Measurements from ENCODE around the gene IL17RA.

IL17RA gene

DNA sequence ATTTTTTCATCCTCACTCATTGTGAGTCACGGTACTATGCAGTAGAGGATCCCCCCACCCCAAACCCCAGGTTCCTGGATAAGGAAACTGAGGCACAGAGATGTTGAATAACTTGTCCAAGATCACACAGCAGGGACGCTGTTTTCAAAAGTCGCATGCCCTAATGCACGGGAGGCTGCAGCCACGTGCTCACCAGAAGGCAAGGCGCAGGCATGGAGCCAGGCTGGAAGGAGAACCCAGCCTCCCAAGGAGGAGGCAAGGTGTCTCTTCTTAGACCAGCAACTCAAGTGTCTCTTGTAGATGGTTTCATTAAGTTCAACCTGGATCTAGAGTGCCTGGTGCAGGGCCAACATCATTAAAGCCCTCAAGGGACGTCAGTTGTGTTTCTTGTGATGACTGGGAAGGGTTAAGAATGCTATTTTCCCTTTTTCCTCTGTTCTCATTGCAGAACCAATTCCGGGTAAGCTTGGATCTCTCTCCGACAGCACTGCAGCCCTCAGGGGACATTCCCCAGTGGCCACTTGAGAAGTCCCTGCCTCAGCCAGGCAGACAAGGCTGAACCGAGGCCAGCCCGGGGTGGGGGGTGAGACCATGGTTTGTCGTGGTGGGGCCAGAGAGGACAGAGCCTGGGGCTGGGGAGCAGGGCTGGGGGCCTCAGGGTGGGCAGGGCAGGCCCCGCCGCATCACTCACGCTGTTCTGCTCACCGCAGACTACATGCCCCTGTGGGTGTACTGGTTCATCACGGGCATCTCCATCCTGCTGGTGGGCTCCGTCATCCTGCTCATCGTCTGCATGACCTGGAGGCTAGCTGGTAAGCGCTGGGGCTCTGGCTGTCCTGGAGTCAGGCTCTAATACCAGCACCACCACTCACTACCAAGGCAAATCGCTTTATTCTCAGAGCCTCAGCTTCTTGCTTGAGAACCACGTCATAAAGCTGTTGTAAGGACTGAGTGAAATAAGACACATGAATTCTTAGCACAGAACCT, 20.6 kb downstream of the IL17RA start:
- H3K4me3 ChIP-seq (ENCODE audit: low read depth, low read length) = no peak overlapping the region

DNA sequence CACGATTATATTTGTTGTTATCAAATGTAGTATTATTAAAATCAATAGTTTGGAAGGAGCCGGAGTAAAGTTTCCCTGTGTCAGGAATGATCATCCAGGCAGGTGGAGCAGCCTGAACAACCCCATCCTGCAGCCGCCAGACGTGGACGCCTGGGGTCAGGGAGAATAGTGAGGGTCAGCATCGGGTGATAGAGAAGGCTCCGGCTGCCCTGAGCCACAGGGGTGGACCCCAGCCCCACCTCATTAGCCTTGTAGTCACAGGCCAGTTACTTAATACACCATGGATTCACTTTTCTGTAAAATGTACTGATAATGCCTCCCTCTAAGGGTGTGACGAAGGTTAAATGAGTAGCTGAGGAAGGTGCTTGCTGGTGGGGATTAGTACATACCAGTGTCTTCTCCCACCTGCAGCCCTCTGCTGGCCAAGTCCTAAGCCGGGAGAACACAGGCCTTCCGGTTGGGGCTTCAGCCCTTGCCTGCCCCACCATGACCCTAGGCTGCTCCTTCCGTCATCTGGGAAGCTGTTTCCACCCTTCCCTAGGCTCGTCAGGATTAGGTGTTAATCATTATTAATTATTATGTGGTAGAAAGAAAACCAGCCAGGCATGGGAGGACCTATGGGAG, 21.5 kb downstream of the IL17RA start:
- no peak overlapping the region for H3K4me3 ChIP-seq (ENCODE audit: low read depth, low read length)

DNA sequence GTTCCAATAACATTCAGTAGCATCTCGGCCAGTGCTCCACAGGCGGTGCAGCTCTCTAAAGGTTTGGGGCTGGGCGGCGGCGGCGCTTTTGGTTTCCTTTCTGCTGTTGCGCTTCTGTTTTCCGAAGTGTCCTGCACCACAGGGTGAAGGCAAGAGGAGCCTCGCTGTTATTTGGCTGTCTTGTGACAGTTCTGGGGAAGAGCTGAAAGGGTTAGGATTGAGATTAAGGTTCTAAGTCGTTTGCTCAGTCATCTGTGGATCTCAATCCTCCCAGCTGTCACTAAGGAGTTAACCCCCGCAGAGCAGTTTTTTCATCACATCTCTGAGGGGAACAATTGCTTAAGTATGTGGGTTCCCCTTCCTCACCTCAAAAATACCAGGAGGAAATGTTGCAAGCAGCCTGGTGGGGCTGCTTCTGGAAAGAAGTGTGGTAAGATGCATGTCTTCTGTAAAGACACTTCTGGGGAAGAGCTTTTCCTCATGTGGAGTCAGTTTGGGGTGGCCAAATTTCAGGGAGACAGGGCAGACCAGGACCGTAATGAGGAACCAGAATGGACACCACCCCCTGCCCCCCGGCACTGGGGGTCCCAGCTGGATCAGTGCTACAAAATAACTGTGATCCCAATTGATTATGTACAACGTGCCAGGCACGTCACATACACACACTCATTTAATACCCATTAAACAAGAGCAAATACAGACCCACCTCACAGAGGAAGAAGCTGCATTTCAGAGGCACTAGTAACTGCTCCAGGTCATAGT, 22.2 kb downstream of the IL17RA start:
- no peak overlapping the region for H3K4me3 ChIP-seq (ENCODE audit: low read depth, low read length)

DNA sequence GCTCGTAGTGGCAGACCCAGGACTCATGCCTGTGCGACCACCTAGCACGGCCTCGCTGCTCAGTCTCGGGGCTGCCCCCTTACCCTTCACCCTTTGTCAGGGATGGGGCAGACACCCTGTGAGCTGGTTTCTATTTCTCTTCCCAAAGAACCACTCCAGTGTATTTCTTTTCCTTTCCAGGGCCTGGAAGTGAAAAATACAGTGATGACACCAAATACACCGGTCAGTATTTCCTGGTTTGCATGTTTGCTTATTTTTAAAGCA, 22.7 kb downstream of the IL17RA start:
- no peak overlapping the region for H3K4me3 ChIP-seq (ENCODE audit: low read depth, low read length)

DNA sequence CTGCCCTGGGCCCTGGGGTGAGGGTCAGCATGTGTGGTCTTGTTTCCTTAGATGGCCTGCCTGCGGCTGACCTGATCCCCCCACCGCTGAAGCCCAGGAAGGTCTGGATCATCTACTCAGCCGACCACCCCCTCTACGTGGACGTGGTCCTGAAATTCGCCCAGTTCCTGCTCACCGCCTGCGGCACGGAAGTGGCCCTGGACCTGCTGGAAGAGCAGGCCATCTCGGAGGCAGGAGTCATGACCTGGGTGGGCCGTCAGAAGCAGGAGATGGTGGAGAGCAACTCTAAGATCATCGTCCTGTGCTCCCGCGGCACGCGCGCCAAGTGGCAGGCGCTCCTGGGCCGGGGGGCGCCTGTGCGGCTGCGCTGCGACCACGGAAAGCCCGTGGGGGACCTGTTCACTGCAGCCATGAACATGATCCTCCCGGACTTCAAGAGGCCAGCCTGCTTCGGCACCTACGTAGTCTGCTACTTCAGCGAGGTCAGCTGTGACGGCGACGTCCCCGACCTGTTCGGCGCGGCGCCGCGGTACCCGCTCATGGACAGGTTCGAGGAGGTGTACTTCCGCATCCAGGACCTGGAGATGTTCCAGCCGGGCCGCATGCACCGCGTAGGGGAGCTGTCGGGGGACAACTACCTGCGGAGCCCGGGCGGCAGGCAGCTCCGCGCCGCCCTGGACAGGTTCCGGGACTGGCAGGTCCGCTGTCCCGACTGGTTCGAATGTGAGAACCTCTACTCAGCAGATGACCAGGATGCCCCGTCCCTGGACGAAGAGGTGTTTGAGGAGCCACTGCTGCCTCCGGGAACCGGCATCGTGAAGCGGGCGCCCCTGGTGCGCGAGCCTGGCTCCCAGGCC, 23.7 kb downstream of the IL17RA start:
- H3K4me3 ChIP-seq (ENCODE audit: low read depth, low read length) = no peak overlapping the region

DNA sequence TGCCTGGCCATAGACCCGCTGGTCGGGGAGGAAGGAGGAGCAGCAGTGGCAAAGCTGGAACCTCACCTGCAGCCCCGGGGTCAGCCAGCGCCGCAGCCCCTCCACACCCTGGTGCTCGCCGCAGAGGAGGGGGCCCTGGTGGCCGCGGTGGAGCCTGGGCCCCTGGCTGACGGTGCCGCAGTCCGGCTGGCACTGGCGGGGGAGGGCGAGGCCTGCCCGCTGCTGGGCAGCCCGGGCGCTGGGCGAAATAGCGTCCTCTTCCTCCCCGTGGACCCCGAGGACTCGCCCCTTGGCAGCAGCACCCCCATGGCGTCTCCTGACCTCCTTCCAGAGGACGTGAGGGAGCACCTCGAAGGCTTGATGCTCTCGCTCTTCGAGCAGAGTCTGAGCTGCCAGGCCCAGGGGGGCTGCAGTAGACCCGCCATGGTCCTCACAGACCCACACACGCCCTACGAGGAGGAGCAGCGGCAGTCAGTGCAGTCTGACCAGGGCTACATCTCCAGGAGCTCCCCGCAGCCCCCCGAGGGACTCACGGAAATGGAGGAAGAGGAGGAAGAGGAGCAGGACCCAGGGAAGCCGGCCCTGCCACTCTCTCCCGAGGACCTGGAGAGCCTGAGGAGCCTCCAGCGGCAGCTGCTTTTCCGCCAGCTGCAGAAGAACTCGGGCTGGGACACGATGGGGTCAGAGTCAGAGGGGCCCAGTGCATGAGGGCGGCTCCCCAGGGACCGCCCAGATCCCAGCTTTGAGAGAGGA, 24.5 kb downstream of the IL17RA start:
- H3K4me3 ChIP-seq (ENCODE audit: low read depth, low read length) = no peak overlapping the region

DNA sequence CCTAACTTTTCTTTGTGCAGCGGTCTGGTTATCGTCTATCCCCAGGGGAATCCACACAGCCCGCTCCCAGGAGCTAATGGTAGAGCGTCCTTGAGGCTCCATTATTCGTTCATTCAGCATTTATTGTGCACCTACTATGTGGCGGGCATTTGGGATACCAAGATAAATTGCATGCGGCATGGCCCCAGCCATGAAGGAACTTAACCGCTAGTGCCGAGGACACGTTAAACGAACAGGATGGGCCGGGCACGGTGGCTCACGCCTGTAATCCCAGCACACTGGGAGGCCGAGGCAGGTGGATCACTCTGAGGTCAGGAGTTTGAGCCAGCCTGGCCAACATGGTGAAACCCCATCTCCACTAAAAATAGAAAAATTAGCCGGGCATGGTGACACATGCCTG, 25.2 kb downstream of the IL17RA start:
- H3K4me3 ChIP-seq (ENCODE audit: low read depth, low read length) = no peak overlapping the region

DNA sequence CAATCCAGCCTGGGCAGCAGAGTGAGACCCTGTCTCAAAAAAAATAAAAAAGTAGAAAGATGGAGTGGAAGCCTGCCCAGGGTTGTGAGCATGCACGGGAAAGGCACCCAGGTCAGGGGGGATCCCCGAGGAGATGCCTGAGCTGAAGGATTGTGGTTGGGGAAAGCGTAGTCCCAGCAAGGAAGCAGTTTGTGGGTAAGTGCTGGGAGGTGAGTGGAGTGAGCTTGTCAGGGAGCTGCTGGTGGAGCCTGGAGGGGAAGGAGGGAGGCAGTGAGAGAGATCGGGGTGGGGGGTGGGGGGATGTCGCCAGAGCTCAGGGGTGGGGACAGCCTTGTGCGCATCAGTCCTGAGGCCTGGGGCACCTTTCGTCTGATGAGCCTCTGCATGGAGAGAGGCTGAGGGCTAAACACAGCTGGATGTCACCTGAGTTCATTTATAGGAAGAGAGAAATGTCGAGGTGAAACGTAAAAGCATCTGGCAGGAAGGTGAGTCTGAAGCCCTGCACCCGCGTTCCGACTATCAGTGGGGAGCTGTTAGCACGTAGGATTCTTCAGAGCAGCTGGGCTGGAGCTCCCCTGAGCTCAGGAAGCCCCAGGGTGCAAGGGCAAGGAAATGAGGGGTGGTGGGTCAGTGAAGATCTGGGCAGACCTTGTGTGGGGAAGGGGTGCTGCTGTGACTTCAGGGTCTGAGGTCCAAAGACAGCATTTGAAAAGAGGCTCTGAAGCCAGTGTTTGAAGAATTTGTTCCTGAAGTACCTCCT, 26.2 kb downstream of the IL17RA start:
- no peak overlapping the region for H3K4me3 ChIP-seq (ENCODE audit: low read depth, low read length)

DNA sequence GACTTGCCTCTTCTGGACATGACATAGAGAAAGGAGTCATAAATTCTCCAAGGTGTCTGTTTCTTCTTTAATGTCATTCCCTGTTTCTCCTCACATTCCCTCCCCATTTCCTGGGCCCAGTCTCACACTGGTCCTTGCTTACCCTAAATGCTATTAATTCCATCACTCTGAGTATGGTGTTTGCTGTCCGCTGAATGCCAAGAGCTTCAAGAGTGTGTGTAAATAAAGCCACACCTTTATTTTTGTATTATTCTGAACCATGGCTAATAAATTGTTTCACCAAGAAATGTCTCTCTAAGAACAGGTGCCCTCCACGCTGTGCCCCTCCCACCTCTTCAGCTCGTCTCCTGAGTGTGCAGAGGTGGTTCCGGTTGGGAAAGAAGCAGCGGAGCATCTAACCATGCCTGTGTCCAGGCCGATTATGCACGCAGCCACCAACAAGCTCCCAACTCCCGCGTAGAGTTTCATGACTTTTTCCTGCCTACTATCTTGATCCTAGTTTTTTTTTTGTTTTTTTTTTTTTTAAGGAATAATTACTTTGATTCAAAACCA, 27.8 kb downstream of the IL17RA start:
- no peak overlapping the region for H3K4me3 ChIP-seq (ENCODE audit: low read depth, low read length)

DNA sequence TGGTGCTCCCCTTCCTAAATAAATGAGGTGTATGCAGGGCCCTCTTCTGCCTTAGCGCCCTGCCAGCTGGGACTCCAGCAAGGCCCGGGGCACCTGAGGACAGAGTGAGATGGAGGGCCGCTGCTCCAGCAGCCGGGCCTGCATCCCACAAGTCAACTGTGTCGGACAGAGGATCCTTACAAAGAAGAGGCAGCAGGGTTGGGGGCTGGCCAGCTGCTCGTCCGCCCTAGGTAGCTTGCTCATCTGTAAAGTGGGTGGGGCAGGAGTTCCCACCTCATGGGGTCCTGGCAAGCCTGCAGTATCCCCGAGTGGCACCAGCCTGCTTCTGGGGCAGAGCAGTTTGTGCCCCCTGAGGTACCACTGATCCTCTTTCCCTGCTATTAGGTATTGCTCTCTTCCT, 28.8 kb downstream of the IL17RA start:
- H3K4me3 ChIP-seq (ENCODE audit: low read depth, low read length) = no peak overlapping the region

DNA sequence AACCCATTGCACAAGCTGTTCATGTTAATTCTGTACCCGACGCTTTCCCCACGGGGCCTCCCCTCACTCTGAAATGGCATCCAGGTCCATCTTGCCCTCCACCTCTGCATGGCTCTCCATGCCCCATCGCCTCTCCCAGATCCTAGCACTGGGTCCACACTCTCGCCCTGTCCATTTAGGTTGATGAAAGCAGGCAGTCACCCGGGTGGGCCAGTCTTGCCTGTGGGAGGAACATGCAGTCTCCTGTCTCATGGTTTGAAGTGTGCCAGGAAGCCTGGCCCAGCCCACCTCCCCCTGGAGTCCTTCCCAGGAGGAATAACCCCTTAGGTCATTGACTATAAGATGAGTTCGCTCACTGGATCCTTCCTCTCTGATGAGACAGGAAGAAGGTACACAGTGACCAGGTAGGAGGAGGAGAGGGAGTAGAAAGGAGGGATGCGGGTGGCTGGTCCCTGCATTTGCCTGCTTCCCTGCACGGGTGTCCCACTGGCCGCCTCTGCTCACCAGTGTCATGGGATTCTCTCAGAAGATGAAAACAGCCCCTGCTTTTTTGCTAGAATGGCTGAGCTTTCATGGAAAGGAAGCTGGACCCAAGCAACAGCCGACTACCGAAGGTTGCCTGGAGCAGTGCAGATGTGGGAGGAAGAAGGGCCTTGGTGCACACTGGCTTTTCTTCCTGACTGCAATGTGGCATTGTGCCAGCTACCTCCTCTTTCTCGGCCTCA, 29.5 kb downstream of the IL17RA start:
- H3K4me3 ChIP-seq (ENCODE audit: low read depth, low read length) = no peak overlapping the region

DNA sequence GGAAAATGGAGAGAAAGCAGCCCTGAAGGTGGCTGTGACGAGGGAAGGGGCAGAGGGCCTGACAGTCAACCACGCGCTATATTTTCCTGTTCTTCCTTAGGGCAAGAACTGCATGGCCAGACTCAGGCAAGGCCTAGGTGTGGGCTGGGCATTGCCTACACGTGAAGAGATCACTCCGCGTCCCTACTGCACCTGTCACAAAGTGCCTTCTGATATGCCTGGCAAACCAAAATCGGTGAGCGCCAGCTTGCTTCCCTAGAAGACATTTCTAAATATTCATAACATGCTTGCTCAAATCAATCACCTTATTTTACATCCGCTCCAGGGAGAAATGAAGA, 30.1 kb downstream of the IL17RA start:
- no peak overlapping the region for H3K4me3 ChIP-seq (ENCODE audit: low read depth, low read length)

DNA sequence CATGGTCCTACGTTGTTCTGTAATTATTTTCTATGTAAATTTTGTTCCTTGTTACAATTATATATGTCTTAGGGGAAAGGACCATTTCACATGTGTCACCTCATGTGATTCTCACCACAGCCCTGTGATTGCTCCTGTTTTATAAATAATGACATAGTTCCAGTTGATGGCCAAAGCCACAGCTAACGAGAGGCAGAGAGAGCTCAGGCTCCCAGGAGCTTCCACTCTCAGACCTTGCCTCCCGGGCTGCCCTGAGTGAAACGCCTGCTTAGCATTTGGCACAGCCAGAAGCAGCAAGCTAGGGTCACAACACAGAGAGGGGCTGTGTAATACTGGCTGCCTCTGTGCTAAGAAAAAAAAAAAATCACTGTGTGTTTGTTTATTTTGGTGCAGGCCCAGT, 30.4 kb downstream of the IL17RA start:
- no peak overlapping the region for H3K4me3 ChIP-seq (ENCODE audit: low read depth, low read length)

DNA sequence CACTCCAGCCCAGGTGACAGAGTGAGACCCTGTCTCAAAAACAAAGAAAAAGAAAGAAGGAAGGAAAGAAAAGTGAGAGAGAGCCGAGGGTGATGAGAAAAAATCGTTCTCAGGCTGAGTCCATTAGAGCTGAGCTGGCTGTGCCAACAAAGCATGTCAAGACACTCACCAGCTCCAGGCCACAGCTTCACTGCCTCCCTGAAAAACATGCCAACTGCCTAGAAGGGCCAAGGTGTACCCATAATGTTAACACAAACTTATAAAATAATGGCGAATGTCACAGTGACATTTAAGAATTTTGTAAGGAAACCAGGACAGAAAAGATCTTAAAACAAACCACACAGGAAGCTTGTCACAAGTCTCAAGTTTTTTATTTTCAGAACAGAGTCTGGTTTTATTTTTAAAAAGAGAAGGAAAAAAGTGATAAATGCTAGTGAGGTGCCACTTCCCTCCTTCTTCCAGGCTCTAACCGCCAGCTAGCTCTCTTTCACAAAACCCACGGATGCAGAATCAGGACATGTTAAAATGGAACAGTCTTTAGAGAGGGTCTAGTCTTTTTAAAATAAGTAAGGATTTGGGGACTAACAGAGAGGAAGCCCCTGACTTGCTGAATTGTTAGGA, 31.3 kb downstream of the IL17RA start:
- H3K4me3 ChIP-seq (ENCODE audit: low read depth, low read length) = no peak overlapping the region

DNA sequence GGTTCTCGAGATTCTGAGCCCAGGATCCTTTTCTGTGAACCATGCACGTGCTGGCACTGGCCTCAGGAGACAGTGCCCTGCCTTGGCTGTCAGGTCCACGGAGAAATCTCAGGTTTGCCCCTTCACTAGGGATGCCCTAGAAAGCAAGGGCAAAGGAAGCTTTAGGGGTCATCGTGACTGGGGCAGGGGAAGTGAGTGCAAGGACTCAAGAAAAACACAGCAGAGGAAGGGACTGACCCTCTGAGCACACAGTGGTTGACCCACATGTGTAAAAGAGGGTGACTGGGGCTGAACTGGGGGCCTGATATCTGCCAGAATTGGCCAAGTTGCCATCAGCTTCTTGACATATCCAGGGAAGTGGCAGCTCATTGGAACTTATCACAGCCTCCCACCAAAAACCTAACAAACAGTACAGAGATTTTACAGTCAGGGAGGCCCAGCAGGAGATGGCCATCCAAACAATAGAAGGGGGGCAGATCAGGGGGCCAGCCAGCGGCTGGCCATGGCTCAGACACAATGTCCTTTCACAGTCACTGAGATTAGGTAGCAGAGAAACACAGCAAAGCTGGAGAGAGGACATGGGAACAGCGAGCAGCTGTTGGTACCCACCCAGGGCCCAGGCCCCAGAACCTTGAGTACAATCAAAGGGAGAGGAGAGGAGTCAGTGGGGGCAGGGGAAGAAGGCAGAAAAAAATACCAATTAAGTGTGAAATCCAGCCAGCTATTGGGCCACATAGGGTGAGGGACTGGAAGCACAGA, 32.0 kb downstream of the IL17RA start:
- no peak overlapping the region for H3K4me3 ChIP-seq (ENCODE audit: low read depth, low read length)

DNA sequence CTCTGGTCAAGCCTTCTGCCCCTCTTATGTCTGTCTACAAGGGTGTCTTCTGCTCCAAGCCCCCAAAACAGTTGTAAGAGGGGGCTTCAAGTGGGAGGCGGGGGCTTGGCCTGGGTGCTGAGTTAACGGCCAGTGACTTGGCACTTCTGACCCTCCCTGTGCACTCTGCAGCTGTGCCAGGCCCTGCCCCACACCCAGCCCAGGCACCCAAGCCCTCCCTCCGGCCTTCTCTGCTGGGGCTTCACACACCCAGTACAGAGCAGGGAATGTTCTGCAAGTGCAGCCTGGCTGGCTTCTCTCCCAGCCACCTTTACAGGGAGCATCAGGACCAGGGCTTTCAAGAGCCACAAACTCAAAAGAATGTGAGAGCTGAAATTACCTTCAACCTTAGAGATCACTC, 32.6 kb downstream of the IL17RA start:
- H3K4me3 ChIP-seq (ENCODE audit: low read depth, low read length) = no peak overlapping the region

DNA sequence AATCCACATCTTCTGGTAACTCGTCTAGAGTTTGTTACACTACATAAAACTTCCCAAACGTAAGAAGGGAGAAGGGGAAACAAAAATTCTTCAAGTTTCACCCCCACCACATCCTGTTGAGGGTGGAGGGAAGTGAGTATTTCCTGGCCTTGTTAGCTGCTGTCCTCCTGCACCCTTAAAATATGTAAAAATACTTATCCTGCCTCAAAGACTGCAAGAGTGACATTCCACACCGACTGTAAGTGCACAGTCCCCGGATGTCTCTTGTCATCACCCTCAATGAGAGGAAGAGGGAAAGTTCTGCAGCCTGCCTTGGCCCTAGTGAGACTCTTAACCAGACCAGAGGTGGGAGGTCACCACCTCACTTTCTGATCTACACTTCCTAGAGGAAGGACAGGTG, 33.1 kb downstream of the IL17RA start:
- no peak overlapping the region for H3K4me3 ChIP-seq (ENCODE audit: low read depth, low read length)

DNA sequence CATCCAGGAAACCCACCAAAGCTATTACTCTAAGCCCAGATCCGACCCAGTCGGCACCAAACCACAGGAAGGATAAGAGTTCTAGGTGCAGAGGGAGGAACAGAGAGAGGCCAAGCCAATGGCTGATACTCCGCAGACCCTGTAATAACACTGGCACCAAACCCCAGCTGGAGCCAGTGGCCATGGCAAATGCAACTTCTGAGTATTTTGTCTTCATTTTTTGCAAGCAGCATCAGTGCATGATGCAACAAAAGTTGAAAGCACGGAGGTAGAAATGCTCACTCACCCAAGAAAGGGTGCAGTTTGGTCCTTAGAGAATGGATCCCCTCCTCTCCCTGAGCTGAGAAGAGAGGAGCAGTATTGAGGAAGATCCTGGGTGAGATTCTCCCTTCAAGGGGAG, 33.5 kb downstream of the IL17RA start:
- no peak overlapping the region for H3K4me3 ChIP-seq (ENCODE audit: low read depth, low read length)
